NCI-H1436 treated with DMSO at 0.1 percent for 48 hours (cell line): ENCODE measurements around the gene TNFRSF21.
A peak's percentile ranks its signal among the peaks of the same experiment; 100 is the strongest.
"Not testable (repeated sequence)": the region's sequence is repeated elsewhere in the genome, so short reads cannot be mapped to it uniquely, and the experiment has no call there.

Source experiments
- DNase-seq: peaks from one replicate; lab custom pipeline; 2025; lab: John Stamatoyannopoulos, UW

The TNFRSF21 gene

DNA sequence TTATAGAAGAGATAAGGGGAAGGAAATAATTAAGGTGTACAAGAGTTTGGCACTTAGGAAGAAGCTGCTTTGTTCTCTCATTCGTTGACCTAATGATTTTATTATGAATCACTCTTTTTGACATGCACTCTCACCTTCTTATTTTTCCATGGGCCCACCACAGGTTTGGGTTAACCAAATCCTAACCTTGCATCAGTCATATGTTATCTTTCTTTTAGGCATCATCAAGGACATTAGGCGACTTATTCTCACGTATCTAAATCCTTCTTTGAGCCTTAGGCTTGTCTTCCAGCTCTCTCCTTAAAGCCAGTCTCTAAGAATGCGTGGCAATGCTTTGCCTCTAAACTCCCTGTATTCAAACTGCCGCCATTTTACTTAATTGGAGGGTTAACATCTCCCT lies 58.3 kb downstream of the TNFRSF21 start:
- DNase-seq, result no peak

- DNase-seq, result no peak
Observed at GRCh38 chr6:47250302-47250701, 59.4 kb downstream of the TNFRSF21 start.

GRCh38 chr6:47248446-47248845 lies 61.3 kb downstream of the TNFRSF21 start:
- no peak for DNase-seq

DNA sequence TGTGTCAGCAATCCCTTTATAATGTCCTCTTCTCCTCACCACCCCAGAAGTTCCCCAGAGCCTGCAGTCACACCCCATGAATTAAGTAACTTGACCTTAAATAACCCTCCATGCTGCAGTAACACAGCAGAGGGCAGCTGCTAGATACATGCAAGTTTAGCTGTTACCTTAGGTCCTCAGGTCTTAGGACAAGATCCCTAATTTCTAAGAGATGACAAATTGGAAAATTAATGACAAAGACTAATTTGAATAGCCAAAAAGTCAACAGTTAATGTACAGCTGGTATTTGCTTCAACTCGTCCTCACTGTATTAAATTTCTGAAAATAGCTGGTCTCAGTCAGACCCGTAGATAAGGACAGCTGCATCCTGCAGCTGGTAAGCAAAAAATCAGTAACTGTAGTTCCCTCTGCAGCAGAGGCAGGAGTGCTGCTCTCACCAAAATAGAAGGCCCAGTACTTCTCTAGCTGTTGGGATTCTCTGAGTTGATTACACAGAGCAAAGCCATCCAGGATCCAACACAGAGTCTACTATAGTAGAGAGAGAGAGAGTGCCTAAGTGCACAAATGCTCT lies 62.4 kb downstream of the TNFRSF21 start:
- peak; percentile 27 for DNase-seq

- DNase-seq, result no peak
Observed at GRCh38 chr6:47246551-47246950, 63.2 kb downstream of the TNFRSF21 start.

DNA sequence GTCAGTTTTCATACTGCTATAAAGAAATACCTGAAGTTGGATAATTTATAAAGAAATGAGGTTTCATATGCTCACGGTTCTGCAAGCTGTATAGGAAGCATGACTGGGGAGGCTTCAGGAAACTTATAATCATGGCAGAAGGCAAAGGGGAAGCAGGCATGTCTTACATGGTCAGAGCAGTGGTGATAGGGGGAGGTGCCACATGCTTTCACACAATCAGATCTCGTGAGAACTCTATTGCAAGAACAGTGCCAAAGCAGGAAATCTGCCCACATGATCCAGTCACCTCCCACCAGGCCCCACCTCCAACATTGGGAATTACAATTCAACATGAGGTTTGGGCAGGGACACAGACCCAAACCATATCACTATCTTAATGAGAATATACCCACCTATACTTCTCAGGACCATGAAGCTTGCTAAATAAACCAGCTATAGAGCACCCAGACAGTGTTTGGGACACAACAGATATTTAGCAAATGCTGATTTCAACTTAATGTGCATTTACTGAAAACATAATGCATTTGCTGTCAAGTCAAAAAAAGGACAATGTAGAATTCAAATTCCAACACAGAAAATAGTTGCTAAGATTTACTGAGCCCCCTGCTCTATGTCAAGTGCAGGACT lies 63.8 kb downstream of the TNFRSF21 start:
- DNase-seq, result no peak

DNA sequence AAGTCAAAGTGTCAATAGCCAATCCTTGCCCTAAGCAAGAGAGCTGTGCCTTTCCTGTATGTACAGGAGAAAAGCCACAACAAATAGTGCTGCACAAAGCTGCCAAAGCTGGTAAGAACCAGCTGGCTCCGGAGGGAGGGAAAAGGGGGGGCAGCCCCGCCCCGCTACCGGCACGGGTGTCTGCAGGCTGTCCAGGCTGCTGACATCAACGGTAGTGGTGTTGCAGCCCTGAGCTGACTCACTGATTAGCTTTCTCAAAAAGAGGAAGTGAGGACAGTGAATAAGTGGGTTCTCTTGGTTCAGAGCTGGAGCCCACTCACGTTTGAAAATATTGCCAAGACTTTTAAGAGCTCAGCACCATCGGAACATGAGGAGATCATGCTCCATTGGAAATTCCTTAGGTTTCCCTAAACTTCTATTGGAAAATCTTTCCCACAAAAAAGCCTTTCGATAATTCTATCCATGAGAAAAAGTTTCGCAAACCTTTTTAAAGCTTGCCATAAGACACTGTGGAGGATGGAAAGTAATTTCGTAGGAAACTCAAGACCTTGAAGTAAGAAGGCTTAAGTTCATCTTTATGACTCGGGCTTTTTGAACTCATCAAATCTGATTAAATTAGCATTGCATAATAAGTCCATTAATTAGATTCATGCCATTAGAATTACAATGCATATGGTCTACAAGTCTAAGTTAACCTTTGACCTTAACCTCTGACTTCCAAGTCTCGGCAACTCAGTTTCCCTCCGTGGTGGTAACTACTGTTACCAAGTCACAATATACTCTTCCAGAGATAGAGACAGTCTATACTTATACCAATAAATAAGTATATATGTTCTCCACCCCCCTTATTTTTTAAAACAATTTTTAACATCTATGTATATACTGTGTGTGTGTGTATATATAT lies 67.0 kb downstream of the TNFRSF21 start:
- DNase-seq, result peak; percentile 45

DNA sequence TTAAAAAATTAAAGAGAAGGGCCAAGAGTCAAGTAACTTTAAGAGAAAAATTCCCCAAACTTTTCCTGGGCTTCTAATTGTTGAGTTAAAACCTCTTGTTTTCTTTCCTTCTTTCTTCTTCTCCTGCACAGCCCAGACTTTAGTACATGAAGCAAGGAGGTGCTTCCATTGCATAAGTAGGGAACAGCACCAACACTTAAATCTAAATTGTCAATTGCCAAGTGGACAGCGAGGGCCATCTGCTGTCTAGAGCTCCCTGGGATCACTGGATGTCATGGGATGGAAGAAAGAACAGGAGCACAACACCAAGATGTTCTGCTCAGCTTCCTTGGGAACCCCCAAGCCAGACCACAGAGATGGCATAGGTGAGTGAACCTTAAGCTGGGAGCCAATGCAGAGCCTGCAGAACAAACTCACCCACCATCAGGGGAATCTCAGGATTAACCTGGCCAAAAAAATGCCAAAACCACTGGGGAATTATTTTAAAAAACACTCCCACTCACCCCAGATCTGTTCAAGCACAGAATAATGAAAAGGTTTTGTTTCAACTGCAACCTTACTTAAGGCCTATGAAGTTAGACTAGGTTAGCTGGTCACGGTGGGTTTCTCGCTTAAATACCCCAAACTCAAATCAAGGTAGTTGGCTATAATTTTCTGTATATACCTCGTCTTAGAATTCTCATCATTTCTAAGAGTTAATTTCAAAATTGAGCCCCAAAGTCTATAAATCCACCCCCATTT lies 67.8 kb downstream of the TNFRSF21 start:
- DNase-seq, result no peak

DNA sequence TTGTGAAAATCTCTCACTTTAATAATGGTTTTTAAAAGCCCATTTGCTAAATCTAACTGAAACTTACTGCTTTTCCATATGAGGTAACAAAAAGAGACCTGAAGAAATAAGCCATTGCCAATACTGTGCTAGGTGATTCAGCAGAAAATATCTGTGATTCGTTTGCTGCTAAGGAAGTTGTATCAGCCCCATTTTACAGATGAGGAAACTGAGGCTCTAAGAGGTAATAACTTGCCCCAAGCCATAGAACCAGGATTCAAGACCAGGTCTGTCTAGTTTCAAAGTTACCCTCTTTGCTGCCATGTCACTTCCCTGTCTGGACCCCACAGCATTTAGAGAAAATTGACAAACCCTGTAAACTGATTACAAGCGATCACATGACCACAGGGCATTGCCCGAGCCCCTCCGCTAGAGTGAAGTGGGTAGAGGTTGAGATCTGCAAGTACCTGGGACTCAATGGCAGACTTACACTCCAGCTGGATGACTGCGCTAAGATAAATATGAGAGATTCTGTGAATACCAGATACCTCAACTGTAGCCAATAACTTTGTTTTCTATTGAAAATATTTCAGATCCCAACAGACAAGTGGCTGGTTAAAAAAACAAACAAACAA lies 69.3 kb downstream of the TNFRSF21 start:
- DNase-seq, result no peak

- DNase-seq, result no peak
Observed at GRCh38 chr6:47239546-47239945, 70.2 kb downstream of the TNFRSF21 start.

DNA sequence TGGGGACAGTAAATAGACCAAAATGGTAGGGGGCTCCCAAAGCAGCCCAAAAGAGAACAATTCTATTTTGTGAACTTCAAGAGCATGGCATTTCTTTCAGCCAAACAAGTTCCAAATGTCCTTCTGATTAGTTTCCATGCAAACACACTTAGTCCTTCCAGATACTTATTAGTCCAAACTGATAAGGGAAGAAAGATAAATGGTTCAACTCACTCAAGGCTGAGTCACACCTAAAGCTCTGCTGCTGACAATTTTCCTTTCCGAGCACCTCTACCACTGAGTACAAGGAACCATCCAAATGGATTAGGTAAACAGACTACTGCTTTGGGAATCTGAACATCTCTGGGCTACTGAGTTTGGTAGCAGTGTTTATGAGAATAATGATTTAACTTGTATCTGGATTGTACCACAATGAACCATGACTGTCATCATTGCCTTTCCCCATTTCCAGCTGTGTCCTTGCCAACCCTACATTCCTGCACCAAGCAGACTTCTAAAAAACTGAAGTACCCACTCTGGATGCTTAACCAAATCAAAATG lies 71.2 kb downstream of the TNFRSF21 start:
- no peak for DNase-seq

- no peak for DNase-seq
Observed at GRCh38 chr6:47237196-47237595, 72.5 kb downstream of the TNFRSF21 start.

DNA sequence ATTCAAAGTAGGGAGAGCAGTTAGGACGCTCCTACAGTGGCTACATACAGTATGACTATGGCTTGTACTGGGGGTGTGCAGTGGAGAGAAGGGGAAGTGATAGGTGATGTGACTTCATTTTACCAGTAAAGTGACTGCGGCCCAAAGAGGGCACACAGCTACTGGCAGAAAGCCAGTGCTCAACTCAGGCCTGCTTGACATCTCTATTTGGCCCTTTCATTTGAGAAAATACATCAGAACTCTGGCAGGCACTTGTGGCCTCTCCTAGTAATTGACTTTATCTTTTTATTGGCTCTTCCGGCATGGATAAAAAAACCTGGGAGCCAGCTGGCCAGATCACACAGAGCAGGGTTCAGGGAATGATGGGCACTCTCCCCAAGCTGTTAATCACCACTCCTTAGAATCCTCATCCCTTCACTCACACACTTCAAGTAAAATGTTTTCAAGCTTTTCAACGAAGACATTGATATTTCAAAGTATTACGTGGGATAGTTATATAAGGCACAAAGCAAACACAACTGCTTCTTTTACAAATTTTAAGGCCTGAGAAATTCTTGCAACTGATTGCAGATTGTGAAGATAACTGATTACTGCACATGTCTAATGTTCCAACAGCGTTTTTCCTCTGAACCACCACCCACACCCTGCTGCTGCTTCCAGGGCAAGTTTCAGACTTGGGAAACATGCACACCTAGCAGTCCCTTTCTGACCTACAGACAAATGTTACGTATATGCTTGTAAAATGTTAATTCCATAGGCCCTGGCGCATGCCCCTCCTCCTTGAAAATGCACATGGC lies 73.5 kb downstream of the TNFRSF21 start:
- DNase-seq, result no peak

DNA sequence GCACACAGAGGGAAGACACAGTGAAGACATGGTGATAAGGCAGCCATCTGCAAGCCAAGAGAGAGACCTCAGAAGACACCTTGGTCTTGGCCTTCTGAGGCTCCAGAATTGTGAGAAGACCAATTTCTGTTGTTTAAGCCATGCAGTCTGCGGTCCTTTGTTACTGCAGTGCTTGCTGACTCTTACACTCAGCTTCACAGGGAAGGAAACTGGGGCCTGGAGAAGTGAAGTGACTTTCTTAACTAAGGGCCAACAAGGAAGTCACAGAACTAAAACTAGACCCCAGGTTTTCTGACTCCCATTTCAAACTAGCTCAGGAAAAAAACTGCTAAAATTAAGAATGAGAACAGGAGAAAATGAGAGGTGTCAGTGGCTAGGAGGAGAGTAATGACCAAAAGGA lies 74.3 kb downstream of the TNFRSF21 start:
- no peak for DNase-seq

DNA sequence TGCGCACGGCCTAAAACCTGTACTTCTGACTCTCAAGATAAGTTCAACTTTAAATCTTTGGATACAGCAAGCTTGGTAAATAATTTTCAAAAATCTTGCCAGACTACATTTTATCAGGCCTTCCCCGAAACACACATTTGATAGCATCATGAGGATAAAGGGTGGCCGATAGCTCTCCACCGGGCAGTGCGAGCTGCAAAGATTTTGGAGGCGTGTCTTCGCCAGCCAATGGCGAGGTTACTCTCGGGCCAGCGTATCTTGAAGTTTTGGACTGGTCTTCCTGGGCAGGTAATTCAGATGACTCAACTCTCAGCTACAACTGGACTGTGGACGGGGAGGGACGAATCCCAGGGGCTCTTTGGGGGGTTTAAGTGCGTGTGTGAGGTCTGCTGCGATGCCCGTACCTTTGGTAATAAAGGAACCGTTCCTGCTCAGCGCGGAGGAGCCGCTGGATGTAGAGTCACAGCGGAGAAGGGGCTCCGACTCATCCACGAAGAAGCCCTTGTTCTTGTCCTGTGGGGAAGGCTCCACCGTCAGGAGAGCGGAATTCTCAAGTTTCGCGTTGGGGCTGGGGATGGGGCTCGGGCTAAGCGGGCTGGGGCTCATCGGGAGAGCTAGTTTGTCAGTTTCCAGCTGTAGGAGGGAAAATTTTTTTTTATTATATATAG lies 75.3 kb downstream of the TNFRSF21 start:
- DNase-seq, result no peak

DNA sequence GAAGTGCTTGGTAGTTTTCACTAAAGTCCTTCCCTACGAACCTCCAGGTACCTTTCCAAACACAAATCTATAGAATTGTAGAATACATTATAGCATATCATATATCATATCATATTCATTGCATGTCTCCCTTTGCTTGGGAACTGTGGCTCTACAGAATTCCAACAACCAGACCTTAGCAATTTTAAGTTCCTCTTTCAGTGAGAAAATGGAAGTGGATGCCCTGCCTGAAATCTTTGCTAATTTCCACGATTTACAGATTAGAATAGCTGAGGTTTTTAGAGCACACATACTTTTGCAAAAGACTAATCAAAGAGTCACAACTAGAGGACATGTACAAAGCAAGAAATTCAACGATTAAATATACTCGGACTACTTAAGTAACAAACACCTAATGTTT lies 78.6 kb downstream of the TNFRSF21 start:
- DNase-seq, result no peak

- DNase-seq, result no peak
Observed at GRCh38 chr6:47230579-47230978, 79.1 kb downstream of the TNFRSF21 start.

DNA sequence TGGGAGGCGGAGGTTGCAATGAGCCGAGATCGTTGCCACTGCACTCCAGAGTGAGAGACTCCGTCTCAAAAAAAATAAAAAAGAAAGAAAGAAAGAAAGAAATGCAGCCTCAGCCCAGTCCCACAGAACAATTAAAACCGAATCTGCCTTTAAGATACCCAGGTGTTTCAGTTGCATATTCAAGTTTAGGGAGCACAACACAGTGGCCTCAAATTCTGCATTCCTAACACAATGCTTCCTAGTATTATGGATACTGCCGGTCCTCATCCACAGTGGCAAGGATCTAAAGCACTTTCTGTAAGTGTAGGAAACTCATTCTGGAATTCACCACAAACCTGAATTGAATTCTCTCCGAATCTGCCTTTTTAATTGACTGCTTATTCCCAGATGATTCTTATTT lies 80.5 kb downstream of the TNFRSF21 start:
- DNase-seq, result no peak

- DNase-seq, result not testable (repeated sequence)
Observed at GRCh38 chr6:47228093-47228492, 81.6 kb downstream of the TNFRSF21 start.

- DNase-seq, result not testable (repeated sequence)
Observed at GRCh38 chr6:47223251-47223650, 86.5 kb downstream of the TNFRSF21 start.
